HFF-Myc (cell line): ENCODE measurements around the gene SPRTN.

Source experiments
- DNase-seq: peaks from one replicate; pipeline ENCODE4 v3.0.0-alpha.2; 2011; ENCODE audit warnings: low read depth; ENCODE audit errors: extremely low read depth
- H3K4me3 ChIP-seq: replicated peaks from 2 replicates; pipeline ENCODE4 v1.5.1; 2011; ENCODE audit warnings: low read depth, mild to moderate bottlenecking, control low read depth, low read length
- TF ChIP-seq, protein P1 (sequence below): IDR thresholded peaks from 2 replicates; pipeline ENCODE4 v1.5.1; 2012; ENCODE audit warnings: mild to moderate bottlenecking, low read depth, low read length, control low read depth; ENCODE audit errors: missing control alignments

The SPRTN gene

DNA sequence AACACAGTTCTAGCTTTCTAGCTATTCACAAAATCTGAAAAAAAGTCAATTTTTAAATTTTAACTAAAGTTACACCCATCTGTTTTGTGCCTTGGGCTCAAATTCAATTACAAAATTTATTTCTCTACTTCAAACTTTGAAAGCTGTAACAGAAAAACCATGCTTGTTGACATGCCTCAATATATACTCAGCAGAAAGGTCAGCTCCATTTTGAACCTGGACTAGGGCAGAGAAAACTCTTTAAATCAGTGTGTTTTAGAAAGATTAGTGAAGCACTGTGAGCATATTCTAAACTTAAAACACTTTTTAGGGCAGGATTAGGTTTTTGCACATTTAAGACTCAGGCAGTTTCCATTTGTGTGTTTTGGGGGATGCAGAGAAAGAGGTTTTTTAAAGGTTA is 34.4 kb downstream of the SPRTN start:
- TF ChIP-seq, protein P1, sequence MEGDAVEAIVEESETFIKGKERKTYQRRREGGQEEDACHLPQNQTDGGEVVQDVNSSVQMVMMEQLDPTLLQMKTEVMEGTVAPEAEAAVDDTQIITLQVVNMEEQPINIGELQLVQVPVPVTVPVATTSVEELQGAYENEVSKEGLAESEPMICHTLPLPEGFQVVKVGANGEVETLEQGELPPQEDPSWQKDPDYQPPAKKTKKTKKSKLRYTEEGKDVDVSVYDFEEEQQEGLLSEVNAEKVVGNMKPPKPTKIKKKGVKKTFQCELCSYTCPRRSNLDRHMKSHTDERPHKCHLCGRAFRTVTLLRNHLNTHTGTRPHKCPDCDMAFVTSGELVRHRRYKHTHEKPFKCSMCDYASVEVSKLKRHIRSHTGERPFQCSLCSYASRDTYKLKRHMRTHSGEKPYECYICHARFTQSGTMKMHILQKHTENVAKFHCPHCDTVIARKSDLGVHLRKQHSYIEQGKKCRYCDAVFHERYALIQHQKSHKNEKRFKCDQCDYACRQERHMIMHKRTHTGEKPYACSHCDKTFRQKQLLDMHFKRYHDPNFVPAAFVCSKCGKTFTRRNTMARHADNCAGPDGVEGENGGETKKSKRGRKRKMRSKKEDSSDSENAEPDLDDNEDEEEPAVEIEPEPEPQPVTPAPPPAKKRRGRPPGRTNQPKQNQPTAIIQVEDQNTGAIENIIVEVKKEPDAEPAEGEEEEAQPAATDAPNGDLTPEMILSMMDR, result no peak
- H3K4me3 ChIP-seq, result no peak overlapping the region
- DNase-seq, result no peak

DNA sequence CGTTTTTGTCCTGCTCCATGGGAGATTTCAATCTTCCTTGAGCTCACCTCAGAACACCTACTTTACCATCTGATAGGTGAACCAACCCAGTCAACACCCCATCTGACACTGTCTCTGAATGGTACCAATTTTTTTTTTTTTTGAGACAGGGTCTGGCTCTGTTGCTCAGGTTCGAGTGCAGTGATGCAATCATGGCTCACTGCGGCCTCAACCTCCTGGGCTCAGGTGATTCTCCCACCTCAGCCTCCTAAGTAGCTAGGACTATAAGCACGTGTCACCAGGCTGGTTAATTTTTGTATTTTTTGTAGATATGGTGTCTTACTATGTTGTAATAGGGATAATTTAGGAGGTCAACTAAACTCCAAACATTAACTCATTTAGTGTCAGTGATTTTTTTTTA is 36.3 kb downstream of the SPRTN start:
- no peak overlapping the region for H3K4me3 ChIP-seq
- TF ChIP-seq, protein P1, result no peak
- DNase-seq, result no peak

DNA sequence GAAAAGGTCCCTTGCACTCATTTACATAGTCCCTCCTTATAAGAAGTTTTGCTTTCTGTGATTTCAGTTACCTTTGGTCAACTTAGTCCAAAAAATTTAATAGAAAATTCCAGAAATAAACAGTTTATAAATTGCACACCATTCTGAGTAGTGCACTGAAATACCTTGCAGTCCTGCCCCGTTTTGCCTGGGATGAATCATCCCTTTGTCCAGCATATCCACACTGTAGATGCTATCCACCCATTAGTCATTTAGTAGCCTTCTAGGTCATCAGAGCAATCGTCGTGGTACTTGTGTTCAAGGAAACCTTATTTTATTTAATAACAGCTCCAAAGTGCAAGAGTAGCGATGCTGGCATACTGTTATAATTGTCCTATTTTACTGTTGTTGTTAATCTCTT is 38.0 kb downstream of the SPRTN start:
- DNase-seq, result no peak
- H3K4me3 ChIP-seq, result no peak overlapping the region
- TF ChIP-seq, protein P1, result no peak

DNA sequence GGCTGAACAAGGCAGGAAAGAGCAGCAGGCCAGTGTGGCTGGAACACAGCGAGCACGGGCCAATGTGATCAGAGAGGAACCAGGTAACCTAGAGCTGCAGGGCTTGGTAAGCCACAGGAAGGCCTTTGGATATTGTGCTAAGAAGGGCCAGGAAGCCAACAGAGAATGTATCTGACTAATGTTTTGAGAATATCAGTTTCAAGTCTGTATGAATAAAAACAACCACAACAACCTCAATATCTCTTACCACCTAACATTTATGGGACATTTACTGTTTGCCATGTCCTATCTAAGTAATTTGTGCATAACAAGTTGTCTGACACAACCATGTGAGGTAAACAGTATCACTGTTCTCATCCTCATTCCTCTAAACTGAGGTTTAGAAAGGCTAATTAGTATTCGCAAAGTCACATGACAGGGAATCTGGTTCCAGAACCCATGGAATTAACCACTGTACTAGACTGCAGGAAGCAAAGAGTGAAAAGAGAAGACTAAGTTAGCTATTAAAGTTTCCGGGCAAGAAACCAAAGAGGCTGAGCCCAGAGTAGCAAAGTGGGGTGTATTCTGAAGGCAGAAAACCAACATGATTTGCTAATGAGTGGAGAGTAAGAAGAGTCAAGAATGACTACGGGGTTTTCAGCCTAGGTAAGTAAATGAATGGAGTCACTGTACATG is 38.9 kb downstream of the SPRTN start:
- TF ChIP-seq, protein P1, result no peak
- H3K4me3 ChIP-seq, result no peak overlapping the region
- no peak for DNase-seq

DNA sequence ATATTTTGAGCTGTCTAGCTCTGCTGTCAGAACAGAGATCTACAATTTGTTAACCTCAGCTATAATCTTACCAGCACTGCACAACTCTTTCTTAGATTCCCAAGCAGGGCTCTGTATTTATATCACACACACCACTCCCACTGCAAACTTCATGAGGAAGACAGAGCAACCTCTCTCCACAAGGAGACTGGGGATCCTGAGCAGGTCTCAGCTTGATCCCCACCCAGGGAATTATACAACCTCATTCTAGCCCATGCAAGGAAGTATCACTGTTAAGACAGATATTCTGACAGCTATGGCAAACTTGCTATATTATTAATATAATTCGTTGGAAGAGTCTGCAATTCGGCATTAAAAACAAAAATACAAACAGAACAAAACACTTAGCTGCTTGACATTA is 43.6 kb downstream of the SPRTN start:
- no peak for DNase-seq
- no peak overlapping the region for H3K4me3 ChIP-seq
- TF ChIP-seq, protein P1, result no peak

DNA sequence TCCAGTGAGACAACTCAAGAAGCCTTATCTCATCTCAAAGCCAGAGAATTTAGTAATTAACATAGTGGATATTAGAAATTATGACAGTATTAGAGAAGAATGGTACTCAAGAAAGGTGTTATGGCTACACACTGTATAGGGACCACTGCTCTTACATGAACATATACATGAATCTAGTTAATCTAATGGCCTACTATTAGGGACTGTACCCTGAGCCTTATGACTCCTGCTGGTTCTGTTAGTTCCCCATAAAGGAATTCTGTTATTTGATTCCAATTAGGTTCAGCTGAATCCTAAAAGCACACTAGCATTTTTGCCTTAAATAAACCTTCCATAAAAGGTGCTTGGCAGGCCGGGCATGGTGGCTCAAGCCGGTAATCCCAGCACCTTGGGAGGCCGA is 44.3 kb downstream of the SPRTN start:
- TF ChIP-seq, protein P1, result no peak
- DNase-seq, result no peak
- H3K4me3 ChIP-seq, result no peak overlapping the region

DNA sequence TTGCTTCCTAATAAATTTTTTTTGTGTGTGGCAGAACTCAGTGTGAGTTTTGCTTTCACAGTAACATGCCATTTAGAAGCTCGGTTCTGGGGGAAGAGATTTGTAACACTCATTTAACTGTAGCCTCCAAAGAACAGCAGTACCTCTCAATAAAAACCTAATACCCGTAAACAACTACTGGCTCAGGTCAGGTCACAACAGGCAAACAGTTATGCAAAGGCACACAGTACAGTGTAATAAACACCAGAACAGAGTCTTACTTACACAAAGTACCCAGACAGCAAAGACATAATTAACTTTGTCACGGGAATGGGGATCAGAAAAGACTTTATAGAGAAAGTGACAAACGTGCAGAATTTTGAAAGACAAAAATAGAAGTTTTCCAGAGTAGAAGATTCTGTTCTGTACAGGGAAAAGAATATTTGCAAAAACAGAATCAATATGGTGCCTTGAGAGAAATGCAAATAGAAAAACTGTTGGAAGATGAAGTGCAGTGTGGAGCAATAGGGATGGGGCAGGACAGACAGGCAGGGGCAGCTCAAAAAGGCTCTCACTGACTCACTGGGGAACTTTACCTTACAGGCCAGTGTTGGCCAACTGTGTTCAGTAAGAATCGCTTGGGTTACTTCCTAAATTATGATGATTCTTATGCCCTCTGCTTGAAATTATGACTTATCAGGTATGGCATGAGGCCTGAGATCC is 45.2 kb downstream of the SPRTN start:
- H3K4me3 ChIP-seq, result no peak overlapping the region
- TF ChIP-seq, protein P1, result no peak
- no peak for DNase-seq
